Measurements from ENCODE around the gene ZNF598. TPM values are rescaled to one million over a fixed set of nuclear protein-coding genes. Genes with fewer than 3 reads are reported as not detected.

Gene ZNF598
- total RNA-seq, 1 experiment from 2014 or later = 44.4 TPM

DNA sequence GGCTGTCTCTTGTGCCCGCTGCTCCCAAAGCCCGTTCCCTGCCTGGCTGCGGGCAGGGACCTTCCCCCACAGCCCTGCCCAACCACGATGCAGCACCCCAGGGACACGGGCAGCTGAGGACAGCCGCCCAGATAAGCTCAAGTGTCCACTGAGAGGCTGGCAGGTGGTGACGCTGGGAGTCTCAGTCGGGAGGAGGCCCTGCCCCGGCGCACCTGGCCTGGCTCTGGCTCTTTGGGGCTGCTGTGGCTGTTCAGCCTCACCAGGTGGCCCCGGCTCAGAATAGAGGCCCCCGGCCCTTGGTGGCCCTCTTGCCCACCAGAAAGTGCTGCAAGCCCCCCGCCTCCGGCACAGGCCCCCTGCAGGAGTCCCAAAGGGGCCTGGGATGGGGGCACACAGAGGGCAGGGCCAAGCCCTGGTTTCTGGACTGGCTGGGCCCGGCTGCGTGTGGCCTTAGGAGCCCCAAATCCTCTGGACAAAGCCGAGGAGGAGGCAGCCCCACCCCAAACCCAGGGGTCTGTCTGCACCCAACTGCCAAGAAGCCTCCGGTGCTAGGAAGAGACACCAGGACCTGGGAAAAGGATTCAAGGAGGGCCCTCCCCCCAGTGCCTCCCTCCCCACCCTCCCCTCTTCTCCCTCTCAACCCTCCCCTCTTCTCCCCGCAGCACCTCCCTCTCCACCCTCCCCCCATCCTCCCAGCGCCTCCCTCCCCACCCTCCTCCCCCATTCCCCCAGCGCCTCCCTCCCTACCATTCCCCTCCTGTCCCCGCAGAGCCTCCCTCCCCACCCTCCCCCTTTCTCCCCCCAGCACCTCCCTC is 32.8 kb upstream of the ZNF598 start:
- POLR2A ChIA-PET (ENCODE audit: unreplicated experiment) = interaction anchor here (0.7 kb wide), 1 partner anchor 9 kb away, joined by 3 read pairs; no protein-coding TSS in a partner anchor
- CTCF ChIA-PET = no interaction called here
- Histone ChIP-seq H3K79me2 (ENCODE audit: low read length) (peaks cover 25% of the 10 kb centered on the region), H2AFZ (ENCODE audit: low read length) (no peak overlapping the region), H3K27ac (ENCODE audit: low read length) (peak overlapping the region; percentile 100), H3K36me3 (ENCODE audit: low read depth, low read length) (no peaks in the 10 kb centered on the region; the same call in 1 of the 2 replicates), H4K20me1 (ENCODE audit: low read length) (no peaks in the 10 kb centered on the region), H3K4me1 (ENCODE audit: insufficient read depth, low read length) (peaks cover 75% of the 10 kb centered on the region), H3K9ac (ENCODE audit: low read length) (peak overlapping the region; percentile 51), H3F3A (ENCODE audit: low read length, unreplicated experiment) (no peaks in the 10 kb centered on the region), H3K9me3 (ENCODE audit: low read length) (no peaks in the 10 kb centered on the region), H3K4me3 (ENCODE audit: low read length) (no peak overlapping the region), H3K9me2 (replicated peaks; ENCODE audit: low read length) (no peaks in the 10 kb centered on the region), H3K27me3 (ENCODE audit: low read length) (no peaks in the 10 kb centered on the region), H3K4me2 (ENCODE audit: low read length) (no peak overlapping the region)
- no peak for DNase-seq
- TF ChIP-seq EZH2 (IDR thresholded peaks at IDR 0.05; ENCODE audit: low read length, unreplicated experiment) (no peak), EZH2phosphoT487 (IDR thresholded peaks at IDR 0.05; ENCODE audit: borderline replicate concordance, low read length) (no peak)
- TF ChIP-seq, protein P1, sequence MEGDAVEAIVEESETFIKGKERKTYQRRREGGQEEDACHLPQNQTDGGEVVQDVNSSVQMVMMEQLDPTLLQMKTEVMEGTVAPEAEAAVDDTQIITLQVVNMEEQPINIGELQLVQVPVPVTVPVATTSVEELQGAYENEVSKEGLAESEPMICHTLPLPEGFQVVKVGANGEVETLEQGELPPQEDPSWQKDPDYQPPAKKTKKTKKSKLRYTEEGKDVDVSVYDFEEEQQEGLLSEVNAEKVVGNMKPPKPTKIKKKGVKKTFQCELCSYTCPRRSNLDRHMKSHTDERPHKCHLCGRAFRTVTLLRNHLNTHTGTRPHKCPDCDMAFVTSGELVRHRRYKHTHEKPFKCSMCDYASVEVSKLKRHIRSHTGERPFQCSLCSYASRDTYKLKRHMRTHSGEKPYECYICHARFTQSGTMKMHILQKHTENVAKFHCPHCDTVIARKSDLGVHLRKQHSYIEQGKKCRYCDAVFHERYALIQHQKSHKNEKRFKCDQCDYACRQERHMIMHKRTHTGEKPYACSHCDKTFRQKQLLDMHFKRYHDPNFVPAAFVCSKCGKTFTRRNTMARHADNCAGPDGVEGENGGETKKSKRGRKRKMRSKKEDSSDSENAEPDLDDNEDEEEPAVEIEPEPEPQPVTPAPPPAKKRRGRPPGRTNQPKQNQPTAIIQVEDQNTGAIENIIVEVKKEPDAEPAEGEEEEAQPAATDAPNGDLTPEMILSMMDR (conservative IDR thresholded peaks at IDR 0.05; ENCODE audit: low read depth, low read length) = no peak
- no peak for ATAC-seq
- intact Hi-C loops (cut with micrococcal nuclease) = no loop called here
- no TSS peak for BruUV-seq (replicated peaks)

DNA sequence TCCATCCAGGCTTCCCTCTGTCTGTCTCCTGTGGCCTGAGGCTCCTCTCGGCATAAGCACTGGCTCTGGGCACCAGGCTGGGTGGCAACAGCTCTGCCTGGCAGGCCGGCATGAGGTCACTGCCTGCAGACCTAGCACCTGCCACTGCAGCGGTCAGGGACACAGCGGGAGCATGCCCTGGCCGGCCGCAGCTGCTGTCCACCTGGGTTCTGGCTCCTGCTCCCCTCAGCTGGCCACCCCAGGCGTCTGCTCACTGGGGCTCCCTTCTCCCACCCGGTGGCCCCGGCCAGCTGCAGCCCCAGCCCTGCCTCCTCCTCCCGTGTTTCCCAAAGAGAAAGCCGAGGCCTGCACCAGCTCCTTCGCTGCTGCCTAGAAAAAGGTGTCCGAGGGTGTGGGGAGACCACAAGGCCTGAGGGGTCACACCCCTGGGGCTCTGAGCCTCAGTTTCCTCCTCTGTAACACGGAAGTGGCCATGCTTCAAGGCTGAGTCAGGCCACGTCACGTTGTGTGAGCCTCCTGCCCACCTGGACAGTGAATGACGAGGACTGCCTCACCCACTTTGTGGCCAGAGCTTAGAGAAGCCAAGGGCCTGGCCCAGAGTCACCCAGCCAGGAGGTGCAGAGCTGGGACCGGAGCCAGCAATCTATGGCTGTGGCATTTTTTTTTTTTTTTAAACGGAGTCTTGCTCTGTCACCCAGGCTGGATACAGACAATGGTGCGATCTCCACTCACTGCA is 31.3 kb upstream of the ZNF598 start:
- intact Hi-C loops (cut with micrococcal nuclease) = no loop called here
- H3K4me2 ChIP-seq (ENCODE audit: low read length) = peak overlapping the region; percentile 52
- peak overlapping the region; percentile 100 for H3K27ac ChIP-seq (ENCODE audit: low read length)
- ChIA-PET POLR2A (ENCODE audit: unreplicated experiment) (no interaction called here), CTCF (interaction anchor here (0.5 to 1.0 kb wide), 3 partner anchors 18 to 111 kb away, joined by 3 to 20 read pairs (median 6); no protein-coding TSS in a partner anchor)
- BruUV-seq (replicated peaks) = TSS peak; percentile 40
- H4K20me1 ChIP-seq (ENCODE audit: low read length) = no peaks in the 10 kb centered on the region
- no peaks in the 10 kb centered on the region for H3F3A ChIP-seq (ENCODE audit: low read length, unreplicated experiment)
- H3K9me2 ChIP-seq (replicated peaks; ENCODE audit: low read length) = no peaks in the 10 kb centered on the region
- no peaks in the 10 kb centered on the region for H3K27me3 ChIP-seq (ENCODE audit: low read length)
- TF ChIP-seq EZH2phosphoT487 (IDR thresholded peaks at IDR 0.05; ENCODE audit: borderline replicate concordance, low read length) (no peak), EZH2 (IDR thresholded peaks at IDR 0.05; ENCODE audit: low read length, unreplicated experiment) (no peak)
- TF ChIP-seq, protein P1 (conservative IDR thresholded peaks at IDR 0.05; ENCODE audit: low read depth, low read length) = no peak
- H3K4me3 ChIP-seq (ENCODE audit: low read length) = no peak overlapping the region
- peak; percentile 60 for ATAC-seq
- peak; percentile 91 for DNase-seq
- H2AFZ ChIP-seq (ENCODE audit: low read length) = no peak overlapping the region
- H3K4me1 ChIP-seq (ENCODE audit: insufficient read depth, low read length) = peaks cover 70% of the 10 kb centered on the region
- peak overlapping the region; percentile 89 for H3K9ac ChIP-seq (ENCODE audit: low read length)
- H3K36me3 ChIP-seq (ENCODE audit: low read depth, low read length) = no peaks in the 10 kb centered on the region; the same call in 1 of the 2 replicates
- H3K79me2 ChIP-seq (ENCODE audit: low read length) = peaks cover 25% of the 10 kb centered on the region
- no peaks in the 10 kb centered on the region for H3K9me3 ChIP-seq (ENCODE audit: low read length)

All from PC-3 (cell line).